ENCODE results near the gene GLUD1.
"Not testable (repeated sequence)": the region's sequence is repeated elsewhere in the genome, so short reads cannot be mapped to it uniquely, and the experiment has no call there.

The GLUD1 gene

DNA sequence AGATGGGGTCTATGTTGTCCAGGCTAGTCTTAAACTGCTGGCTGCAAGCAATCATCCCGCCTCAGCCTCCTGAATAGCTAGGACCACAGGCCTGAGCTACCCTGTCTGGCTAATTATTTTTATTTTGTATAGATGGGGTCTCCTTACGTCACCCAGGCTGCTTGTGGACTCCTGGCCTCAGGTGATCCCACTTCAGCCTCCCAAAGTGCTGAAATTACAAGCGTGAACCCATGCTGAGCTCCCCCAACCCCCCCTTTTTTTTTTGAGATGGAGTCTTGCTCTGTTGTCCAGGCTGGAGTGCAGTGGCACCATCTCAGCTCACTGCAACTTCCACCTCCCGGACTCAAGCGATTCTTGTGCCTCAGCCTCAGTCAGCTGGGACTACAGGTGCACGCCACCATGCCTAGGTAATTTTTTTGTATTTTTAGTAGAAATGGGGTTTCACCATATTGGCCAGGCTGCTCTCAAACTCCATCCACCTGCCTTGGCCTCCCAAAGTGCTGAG lies 49.2 kb downstream of the GLUD1 start:
- no peak overlapping the region for H3K27ac Mint-ChIP-seq

DNA sequence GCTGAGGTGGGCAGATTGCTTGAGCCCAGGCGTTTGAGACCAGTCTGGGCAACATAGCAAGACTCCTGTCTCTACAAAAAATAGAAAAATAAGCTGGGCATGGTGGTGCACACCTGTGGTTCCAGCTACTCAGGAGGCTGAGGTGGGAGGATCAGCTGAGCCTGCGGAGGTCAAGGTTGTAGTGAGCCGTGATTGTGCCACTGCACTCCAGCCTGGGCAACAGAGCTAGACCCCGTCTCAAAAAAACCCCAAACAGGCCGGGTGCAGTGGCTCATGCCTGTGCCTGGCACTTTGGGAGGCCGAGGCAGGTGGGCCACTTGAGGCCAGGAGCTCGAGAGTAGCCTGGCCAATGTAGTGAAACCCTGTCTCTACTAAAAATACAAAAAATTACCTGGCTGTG lies 51.1 kb downstream of the GLUD1 start:
- not testable (repeated sequence) for H3K9me3 Mint-ChIP-seq; ATAC-seq (ENCODE audit: low read depth); H3K27ac Mint-ChIP-seq; H3K4me3 Mint-ChIP-seq; H3K4me1 Mint-ChIP-seq; H3K27me3 Mint-ChIP-seq; DNase-seq (ENCODE audit: low spot score in 2 of 2)
- H3K36me3 Mint-ChIP-seq: peaks cover 21% of the 10 kb centered on the region

More for the DNA sequence above, 49.2 kb downstream of the GLUD1 start:
- H3K4me1 Mint-ChIP-seq: no peaks in the 10 kb centered on the region
- ATAC-seq (ENCODE audit: low read depth) (no peak), DNase-seq (ENCODE audit: low spot score in 2 of 2) (no peak)
- no peaks in the 10 kb centered on the region for H3K9me3 Mint-ChIP-seq
- peaks cover 24% of the 10 kb centered on the region for H3K36me3 Mint-ChIP-seq
- H3K4me3 Mint-ChIP-seq: no peak overlapping the region
- no peaks in the 10 kb centered on the region for H3K27me3 Mint-ChIP-seq

DNA sequence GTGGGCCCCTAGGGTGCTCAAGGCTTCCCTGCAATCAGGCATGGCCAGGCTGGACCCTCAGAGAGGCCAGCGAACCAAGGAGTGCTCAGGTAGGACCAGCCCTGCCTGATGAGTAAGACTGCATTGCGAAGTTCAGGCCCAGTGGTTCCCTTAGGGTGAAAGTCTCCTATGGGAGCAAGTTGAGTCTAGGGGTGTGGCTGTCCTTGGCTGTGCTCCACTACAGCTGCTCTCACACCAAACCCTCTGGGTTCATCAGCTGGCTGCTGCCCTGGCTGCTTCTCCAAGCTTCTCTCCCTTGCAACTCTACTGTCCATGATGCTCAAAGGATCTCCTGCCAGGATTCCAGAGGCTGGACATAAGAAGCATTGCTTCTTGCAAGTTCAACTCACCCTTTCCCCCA lies 55.9 kb downstream of the GLUD1 start:
- DNase-seq (ENCODE audit: low spot score in 2 of 2): no peak
- H3K27me3 Mint-ChIP-seq: no peaks in the 10 kb centered on the region
- H3K9me3 Mint-ChIP-seq: no peaks in the 10 kb centered on the region
- peaks cover 7% of the 10 kb centered on the region for H3K36me3 Mint-ChIP-seq
- no peak overlapping the region for H3K4me3 Mint-ChIP-seq
- H3K4me1 Mint-ChIP-seq: no peaks in the 10 kb centered on the region
- H3K27ac Mint-ChIP-seq: no peak overlapping the region
- no peak for ATAC-seq (ENCODE audit: low read depth)

DNA sequence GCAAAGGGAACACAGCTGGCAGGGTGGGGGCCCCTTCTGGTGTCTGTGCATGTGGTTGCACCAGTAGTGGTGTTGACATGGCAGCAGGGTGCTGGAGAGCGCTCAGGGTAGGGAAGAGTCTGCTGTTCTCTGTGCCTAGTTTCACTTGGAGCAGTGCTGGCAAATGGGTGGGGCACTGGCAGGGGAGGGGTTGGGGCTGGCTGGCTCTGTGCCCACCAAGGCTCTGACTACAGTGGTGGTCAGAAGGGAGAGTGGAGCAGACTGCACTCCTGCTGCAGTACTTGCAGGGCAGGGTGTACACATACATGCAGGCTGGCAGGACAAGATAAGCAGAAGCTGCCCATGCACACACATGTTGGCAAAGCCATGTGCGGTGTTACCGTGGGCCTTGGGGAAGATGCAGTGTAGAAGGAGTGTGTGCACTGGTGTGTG lies 56.3 kb downstream of the GLUD1 start:
- DNase-seq (ENCODE audit: low spot score in 2 of 2) (no peak), ATAC-seq (ENCODE audit: low read depth) (no peak)
- H3K4me1 Mint-ChIP-seq: no peaks in the 10 kb centered on the region
- H3K27me3 Mint-ChIP-seq: no peaks in the 10 kb centered on the region
- no peak overlapping the region for H3K4me3 Mint-ChIP-seq
- H3K27ac Mint-ChIP-seq: no peak overlapping the region
- H3K9me3 Mint-ChIP-seq: no peaks in the 10 kb centered on the region
- peaks cover 7% of the 10 kb centered on the region for H3K36me3 Mint-ChIP-seq

DNA sequence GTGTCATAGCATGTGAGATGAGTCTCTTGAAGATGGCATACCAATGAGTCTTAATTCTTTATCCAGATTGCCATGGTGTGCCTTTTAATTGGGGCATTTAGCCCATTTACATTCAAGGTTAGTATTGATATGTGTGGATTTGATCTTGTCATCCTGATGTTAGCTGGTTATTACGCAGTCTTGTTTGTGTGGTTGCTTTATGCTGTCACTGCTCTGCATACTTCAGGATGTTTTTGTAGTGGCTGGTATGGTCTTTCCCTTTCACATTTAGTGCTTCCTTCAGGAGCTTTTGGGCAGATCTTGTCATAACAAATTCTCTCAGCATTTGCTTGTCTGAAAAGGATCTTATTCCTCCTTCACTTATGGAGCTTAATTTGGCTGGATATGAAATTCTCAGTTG lies 58.0 kb downstream of the GLUD1 start:
- Mint-ChIP-seq H3K4me3 (no peak overlapping the region), H3K4me1 (no peaks in the 10 kb centered on the region), H3K27me3 (no peaks in the 10 kb centered on the region), H3K27ac (no peak overlapping the region), H3K9me3 (no peaks in the 10 kb centered on the region), H3K36me3 (peaks cover 2% of the 10 kb centered on the region)
- ATAC-seq (ENCODE audit: low read depth) (no peak), DNase-seq (ENCODE audit: low spot score in 2 of 2) (no peak)

DNA sequence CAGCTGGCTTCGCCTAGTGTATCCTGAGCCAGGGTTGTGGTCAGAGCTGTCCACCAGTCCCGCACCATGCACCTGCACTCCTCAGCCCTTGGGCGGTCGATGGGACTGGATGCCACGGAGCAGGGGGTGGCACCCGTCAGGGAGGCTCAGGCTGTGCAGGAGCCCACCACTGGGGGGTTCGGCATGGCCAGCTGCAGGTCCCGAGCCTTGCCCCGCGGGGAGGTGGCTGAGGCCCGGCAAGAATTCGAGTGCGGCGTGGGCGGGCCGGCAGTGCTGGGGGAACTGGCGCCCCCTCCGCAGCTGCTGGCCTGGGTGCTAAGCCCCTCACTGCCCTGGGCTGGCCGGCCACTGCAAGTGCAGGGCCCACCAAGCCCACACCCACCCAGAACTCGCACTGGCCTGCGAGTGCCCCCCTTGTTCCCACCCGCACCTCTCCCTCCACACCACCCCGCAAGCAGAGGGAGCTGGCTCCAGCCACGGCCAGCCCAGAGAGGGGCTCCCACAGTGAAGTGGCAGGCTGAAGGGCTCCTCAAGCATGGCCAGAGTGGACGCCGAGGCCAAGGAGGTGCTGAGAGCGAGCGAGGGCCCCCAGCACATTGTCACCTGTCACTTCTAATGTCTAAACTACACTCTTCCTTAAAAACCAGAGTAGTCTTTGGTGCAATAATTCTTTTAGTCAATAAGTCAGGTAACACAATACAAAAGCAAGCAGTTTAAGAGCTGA lies 63.6 kb downstream of the GLUD1 start:
- ATAC-seq (ENCODE audit: low read depth) (no peak), DNase-seq (ENCODE audit: low spot score in 2 of 2) (no peak)
- Mint-ChIP-seq H3K4me1 (no peaks in the 10 kb centered on the region), H3K9me3 (no peaks in the 10 kb centered on the region), H3K4me3 (no peak overlapping the region), H3K36me3 (no peaks in the 10 kb centered on the region), H3K27me3 (no peaks in the 10 kb centered on the region), H3K27ac (no peak overlapping the region)

DNA sequence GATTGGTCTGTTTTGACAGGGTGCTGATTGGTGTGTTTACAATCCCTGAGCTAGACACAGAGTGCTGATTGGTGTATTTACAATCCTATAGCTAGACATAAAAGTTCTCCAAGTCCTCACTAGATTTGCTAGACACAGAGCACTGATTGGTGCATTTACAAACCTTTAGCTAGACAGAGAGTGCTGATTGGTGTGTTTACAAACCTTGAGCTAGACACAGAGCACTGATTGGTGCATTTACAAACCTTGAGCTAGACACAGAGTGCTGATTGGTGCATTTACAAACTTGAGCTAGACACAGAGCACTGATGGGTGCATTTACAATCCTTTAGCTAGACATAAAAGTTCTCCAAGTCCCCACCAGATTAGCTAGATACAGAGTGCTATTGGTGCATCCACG lies 64.2 kb downstream of the GLUD1 start:
- H3K27ac Mint-ChIP-seq; H3K27me3 Mint-ChIP-seq; DNase-seq (ENCODE audit: low spot score in 2 of 2); H3K36me3 Mint-ChIP-seq; H3K9me3 Mint-ChIP-seq; H3K4me1 Mint-ChIP-seq; ATAC-seq (ENCODE audit: low read depth); H3K4me3 Mint-ChIP-seq: not testable (repeated sequence)

DNA sequence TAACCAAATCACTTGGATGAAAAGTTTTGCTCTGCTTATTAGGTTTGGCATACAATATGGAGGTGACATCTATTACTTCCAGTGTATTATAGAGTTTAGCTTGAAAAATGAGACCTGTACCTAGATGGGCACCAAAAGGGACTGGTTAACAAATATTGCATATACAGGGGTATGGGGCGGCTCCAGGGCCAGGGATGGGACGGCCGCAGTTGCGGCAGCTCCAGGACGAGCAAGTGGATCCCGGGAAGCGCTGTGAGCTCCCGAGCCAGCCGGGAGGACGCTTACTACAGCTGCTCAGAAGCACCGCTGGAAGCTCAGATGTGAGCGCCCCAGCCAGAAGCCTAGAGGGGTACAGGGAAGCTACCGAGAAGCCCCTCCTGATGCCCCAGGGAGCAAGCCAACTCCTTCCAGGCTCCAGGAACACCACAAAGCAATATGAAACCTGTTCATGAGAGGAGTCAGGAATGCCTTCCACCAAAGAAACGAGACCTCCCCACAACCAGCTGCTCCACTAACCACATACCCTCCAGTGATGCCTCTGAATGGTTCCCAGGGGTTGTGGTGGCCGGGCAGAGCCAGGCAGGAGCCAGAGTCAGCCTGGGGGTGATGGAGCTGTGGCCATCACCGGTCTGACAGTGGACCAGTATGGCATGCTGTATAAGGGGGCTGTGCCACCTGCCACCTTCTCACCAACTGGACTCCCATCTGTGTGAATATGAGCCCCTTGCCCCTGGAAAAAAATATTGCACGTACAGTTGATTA lies 67.7 kb downstream of the GLUD1 start:
- H3K27me3 Mint-ChIP-seq; H3K9me3 Mint-ChIP-seq; H3K4me1 Mint-ChIP-seq; DNase-seq (ENCODE audit: low spot score in 2 of 2); ATAC-seq (ENCODE audit: low read depth); H3K27ac Mint-ChIP-seq; H3K4me3 Mint-ChIP-seq; H3K36me3 Mint-ChIP-seq: not testable (repeated sequence)

DNA sequence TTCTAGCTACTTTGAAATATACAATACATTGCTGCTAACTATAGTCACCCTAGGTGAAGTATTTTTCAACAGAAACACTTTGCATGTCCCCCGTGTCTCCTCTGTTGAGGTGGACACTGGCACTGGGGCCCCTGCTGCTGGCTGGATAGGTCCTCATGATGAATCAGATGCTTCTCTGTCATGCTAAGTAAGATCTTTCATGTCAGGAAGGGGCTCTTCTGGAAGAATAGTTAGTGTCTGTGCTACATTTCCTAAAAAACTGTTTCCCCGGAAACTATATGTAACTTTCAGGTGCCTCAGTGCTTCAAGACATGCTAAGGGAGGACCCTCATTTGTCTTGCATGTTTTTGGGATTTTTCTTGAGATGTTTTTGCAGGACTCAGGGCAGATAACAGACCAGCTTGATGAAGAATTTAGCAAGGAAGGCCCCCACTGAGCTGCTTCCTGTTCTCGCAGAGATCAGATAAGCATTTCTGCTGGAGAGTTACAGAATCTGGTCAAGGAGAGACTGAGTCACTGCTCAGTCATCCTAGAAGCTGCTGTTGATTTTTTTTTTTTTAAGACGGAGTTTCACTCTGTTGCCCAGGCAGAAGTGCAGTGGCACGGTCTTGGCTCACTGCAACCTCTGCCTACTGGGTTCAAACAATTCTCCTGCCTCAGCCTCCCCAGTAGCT lies 69.2 kb downstream of the GLUD1 start:
- not testable (repeated sequence) for H3K4me3 Mint-ChIP-seq; ATAC-seq (ENCODE audit: low read depth); H3K27me3 Mint-ChIP-seq; H3K4me1 Mint-ChIP-seq; DNase-seq (ENCODE audit: low spot score in 2 of 2); H3K36me3 Mint-ChIP-seq; H3K9me3 Mint-ChIP-seq; H3K27ac Mint-ChIP-seq

DNA sequence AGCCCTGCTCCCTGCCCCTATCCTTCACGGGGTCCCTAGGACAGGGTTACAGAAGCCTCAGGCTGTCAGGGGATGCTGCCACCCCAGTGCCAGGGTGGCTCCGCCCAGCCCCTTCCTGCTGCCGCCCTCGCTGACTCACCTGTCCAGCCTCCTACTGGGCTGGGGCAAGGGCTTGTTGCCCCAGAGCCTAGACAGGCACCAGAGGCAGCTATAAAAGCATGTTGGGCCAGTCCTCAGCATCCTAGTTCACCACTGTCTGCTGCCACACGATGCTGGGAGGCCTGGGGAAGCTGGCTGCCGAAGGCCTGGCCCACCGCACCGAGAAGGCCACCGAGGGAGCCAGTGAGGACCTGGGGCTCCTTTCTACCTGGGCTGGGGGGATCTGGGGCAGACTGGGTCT lies 74.6 kb downstream of the GLUD1 start, which contains the start of gene FAM25A:
Gene FAM25A (plus strand): TSS at position 239 of the 400 bp plus-strand sequence. CDS start 31 bp downstream, at position 270.
- not testable (repeated sequence) for H3K4me3 Mint-ChIP-seq; DNase-seq (ENCODE audit: low spot score in 2 of 2); H3K27me3 Mint-ChIP-seq; H3K27ac Mint-ChIP-seq; ATAC-seq (ENCODE audit: low read depth); H3K36me3 Mint-ChIP-seq; H3K4me1 Mint-ChIP-seq; H3K9me3 Mint-ChIP-seq

DNA sequence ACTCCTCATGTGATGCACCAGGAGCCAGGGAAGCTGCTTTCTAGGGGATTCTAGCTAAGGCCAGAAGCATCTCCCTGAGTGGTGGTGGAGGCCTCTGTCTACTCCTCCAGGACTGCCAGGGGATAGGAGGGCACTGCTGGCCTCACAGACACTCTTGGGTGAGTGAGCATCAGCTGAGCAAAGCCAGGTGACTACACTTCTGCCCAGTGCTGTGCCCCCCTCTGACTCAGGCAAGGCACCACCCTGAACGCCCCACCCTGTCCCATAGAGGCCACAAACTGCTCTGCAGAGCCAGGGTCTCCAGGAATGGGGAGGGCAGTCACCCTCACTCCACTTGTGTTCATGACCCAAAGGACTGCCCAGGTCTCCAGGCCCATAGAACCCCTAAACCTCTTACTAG lies 75.1 kb downstream of the GLUD1 start:
- H3K9me3 Mint-ChIP-seq; ATAC-seq (ENCODE audit: low read depth); H3K4me1 Mint-ChIP-seq; H3K27ac Mint-ChIP-seq; H3K36me3 Mint-ChIP-seq; H3K27me3 Mint-ChIP-seq; H3K4me3 Mint-ChIP-seq; DNase-seq (ENCODE audit: low spot score in 2 of 2): not testable (repeated sequence)

DNA sequence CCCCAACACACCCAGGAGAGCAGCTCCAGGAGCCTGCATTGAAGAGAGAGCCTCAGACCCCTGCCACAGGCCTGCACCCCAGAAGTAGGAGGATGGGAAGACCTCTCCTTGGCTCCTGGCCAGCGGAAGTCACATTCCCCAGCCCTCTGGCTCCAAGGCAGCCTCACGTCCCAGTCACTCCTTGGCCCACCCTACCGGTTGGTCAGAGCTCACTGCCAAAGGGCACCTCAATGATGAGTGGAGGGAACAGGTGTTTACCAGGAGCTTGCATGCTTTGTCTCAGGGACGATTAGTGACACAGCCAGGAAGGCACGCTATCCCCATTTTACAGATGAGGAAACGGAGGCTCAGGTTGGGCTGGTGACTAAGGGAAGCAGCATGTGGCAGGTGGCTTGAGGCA lies 75.6 kb downstream of the GLUD1 start:
- not testable (repeated sequence) for H3K36me3 Mint-ChIP-seq; H3K27me3 Mint-ChIP-seq; ATAC-seq (ENCODE audit: low read depth); H3K9me3 Mint-ChIP-seq; H3K4me3 Mint-ChIP-seq; H3K4me1 Mint-ChIP-seq; H3K27ac Mint-ChIP-seq; DNase-seq (ENCODE audit: low spot score in 2 of 2)

DNA sequence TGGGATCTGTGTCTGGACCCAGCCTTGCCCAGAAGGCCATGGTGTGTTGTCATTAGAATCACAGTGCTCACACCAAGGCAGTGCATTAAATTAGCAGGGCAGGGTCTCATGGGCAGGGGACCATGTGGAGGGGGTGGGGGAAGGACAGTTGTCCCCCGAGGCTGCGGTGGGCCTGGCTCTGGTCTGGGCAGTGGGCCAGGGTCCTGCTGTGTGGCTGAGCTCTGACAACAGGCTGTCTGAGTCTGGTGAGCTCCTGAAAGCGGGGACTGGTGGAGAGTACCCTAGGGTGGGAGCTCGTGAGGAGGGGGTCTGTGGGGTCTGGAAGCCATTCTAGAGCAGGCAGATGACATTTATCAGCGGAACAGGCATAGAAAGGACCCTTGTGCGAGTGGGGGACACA lies 76.5 kb downstream of the GLUD1 start:
- not testable (repeated sequence) for H3K27ac Mint-ChIP-seq

More for the DNA sequence above, 76.5 kb downstream of the GLUD1 start:
- H3K9me3 Mint-ChIP-seq; H3K4me3 Mint-ChIP-seq; H3K36me3 Mint-ChIP-seq; H3K27me3 Mint-ChIP-seq; DNase-seq (ENCODE audit: low spot score in 2 of 2); ATAC-seq (ENCODE audit: low read depth); H3K4me1 Mint-ChIP-seq: not testable (repeated sequence)
